HepG2 (cell line): ENCODE measurements around the gene EPS8. TPM values are rescaled to one million over a fixed set of nuclear protein-coding genes. Genes with fewer than 3 reads are reported as not detected.

ENCODE experiments used
- CBX2 ChIP-seq, 2 experiments: fragments of 200-600 bp in 1 of 2; sonication (generic); formaldehyde crosslinking in 1 of 2; IDR thresholded peaks; 2 replicates each; pipeline versions ENCODE4 v1.7.0 to v1.8.1; 2018 to 2022; ENCODE audit warnings: low read depth in 2 of 2, low read length in 1 of 2, mild to moderate bottlenecking in 1 of 2, missing genetic modification reagents in 1 of 2
- MXD1 ChIP-seq: sonication (generic); formaldehyde crosslinking; IDR thresholded peaks from 2 replicates; pipeline ENCODE4 v1.4.0; 2020; ENCODE audit warnings: mild to moderate bottlenecking, missing genetic modification reagents
- NCOA1 ChIP-seq: sonication (generic); formaldehyde crosslinking; IDR thresholded peaks from 2 replicates; pipeline ENCODE4 v1.9.0; 2021; ENCODE audit warnings: missing genetic modification reagents
- NFAT5 ChIP-seq: sonication (generic); formaldehyde crosslinking; IDR thresholded peaks from 2 replicates; pipeline ENCODE4 v1.4.0; 2020; ENCODE audit warnings: missing genetic modification reagents
- ONECUT2 ChIP-seq: sonication (generic); formaldehyde crosslinking; IDR thresholded peaks from 2 replicates; pipeline ENCODE4 v1.4.0; 2020; ENCODE audit warnings: missing genetic modification reagents
- RNF2 ChIP-seq: fragments of 450-650 bp; conservative IDR thresholded peaks from 2 replicates; pipeline ENCODE4 v1.6.1; 2016; ENCODE audit warnings: low read depth
- THAP9 ChIP-seq: sonication (generic); formaldehyde crosslinking; IDR thresholded peaks from 2 replicates; pipeline ENCODE4; 2020; ENCODE audit warnings: missing genetic modification reagents, mild to moderate bottlenecking, borderline replicate concordance
- WIZ ChIP-seq: sonication (generic); formaldehyde crosslinking; IDR thresholded peaks from 2 replicates; pipeline ENCODE4 v1.5.1; 2020; ENCODE audit warnings: mild to moderate bottlenecking, missing genetic modification reagents
- ZHX1 ChIP-seq: sonication (generic); formaldehyde crosslinking; IDR thresholded peaks from 2 replicates; pipeline ENCODE4 v1.8.1; 2022; ENCODE audit warnings: low read depth, mild to moderate bottlenecking, missing genetic modification reagents
- polyA plus RNA-seq, 8 experiments: library from polyadenylated mRNA; depleted of rRNA in 3 of 8; stranded (reverse) in 7 of 8; unstranded in 1 of 8; fragments of >200 nt; fragmentation: Illumina TruSeq in 4 of 8; extraction: Trizol in 4 of 8; gene quantifications; 2 replicates each; pipeline versions ENCODE4 v1.2.1 to v1.2.3, GENCODE V29; 2011 to 2016; ENCODE audit warnings: low read depth in 4 of 8, missing spikeins in 1 of 8, mixed read lengths in 1 of 8; ENCODE audit not compliant: insufficient read depth in 1 of 8
- total RNA-seq, 5 experiments: library from RNA; depleted of rRNA; stranded (reverse); fragments of >200 nt; fragmentation: Illumina TruSeq; extraction: Trizol; gene quantifications; 2 replicates each; pipeline ENCODE4 v1.2.3, GENCODE V29; 2016; ENCODE audit warnings: low read depth in 1 of 5

EPS8 gene
- total and polyA plus RNA-seq, 2 of the 13 experiments (the other 11 are each of a cell fraction or from before 2014, with no cell fraction given): 37.1 to 43.4 TPM

GRCh38 chr12:15716581-15716980 lies 72.6 kb downstream of the EPS8 start (continued):
- TF ChIP-seq THAP9 (CRISPR knock-in tag): no peak
- no peak for TF ChIP-seq NFAT5 (CRISPR knock-in tag)
- TF ChIP-seq WIZ (CRISPR knock-in tag): no peak
- no peak for TF ChIP-seq ZHX1 (CRISPR knock-in tag)
- TF ChIP-seq MXD1 (CRISPR knock-in tag): no peak
- TF ChIP-seq NCOA1: no peak
- no peak for TF ChIP-seq ONECUT2 (CRISPR knock-in tag)
- no peak for TF ChIP-seq CBX2 (IDR thresholded peaks at IDR 0.05; ENCODE audit: low read depth, low read length)
- TF ChIP-seq CBX2 (CRISPR knock-in tag; IDR thresholded peaks at IDR 0.05; ENCODE audit: low read depth): no peak
- no peak for TF ChIP-seq RNF2
